ENCODE measurements around the gene IGSF22. TPM values are rescaled to one million over a fixed set of nuclear protein-coding genes. Genes with fewer than 3 reads are reported as not detected.

IGSF22 gene
- total RNA-seq, 1 experiment from 2014 or later = not detected

DNA sequence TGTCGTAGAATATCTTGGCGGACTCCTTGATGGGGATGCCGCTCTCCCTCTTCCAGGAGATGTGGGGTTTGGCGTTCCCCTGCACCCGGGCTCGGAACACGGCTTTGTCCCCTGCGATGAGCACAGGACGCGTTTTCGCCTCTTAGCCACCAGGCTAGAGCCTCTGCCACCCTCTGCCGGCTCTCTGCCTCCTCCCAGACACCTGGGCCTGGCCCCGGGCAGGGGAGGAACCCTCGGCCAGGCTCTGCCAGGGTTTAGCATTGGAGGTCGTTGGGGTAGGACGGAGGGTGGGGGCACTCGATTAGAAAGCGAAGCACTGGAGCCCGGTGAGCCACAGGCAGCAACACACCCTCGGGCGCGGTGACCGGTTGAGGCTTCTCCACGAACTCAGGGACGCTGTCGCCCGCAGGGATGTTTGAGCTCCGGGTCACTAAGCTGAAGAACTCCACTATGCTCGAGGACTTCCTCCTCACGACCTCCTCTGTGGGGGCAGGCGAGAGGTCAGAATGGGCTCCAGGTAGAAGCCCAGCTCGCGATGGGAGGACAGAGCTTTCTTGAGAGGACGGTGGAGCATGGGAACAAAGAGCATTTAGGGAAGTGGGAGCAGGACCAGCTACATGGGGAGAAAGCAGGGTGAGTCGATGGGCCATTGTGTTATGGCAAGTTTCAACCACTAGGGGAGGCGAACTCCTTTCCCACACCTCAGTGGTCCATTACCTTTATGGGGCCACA lies 4.3 kb downstream of the IGSF22 start:
- peak; percentile 58 for DNase-seq (ENCODE audit: low read depth, low spot score)
- in situ Hi-C loops (cut with HindIII; ENCODE audit: low pct_unique_long_range_greater_than_20kb, low sequenced_read_pairs) = no loop called here

DNA sequence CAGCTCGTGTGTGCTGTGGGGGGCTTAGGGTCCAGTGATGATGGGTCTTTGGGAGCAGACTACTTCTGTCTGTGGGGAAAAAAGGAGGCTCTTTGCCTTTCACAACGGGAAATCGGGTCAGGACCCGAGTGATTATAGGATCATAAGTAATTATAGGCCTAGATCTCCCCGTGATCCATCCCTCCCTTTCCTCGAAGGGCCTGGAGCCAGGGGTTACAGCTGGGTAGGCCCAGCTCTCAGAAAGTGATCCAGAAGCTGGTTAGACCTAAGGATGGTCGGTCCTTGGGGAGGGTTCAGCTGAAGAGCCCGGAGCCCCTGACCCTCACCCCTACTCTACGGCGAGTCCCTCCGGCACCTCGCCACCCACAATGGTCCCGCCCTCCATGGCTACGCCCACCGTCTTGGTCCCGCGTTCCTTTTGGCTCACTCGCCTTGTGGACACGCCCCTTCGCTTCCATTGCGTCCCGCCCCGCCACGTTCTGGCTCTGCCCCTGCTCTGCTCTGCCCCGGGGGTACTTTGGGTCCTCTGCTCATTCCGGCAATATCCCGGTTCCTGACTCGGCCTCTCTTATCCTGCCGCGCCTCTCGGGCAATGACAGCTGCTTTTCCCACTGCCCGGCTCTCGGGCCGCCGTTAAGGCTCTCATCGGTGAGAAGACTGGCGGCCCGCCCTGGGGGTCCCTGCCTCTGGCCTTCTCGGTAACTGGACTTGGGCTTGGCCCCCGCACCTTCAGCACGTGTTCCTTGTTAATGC lies 5.0 kb downstream of the IGSF22 start:
- peak; percentile 57 for DNase-seq (ENCODE audit: low read depth, low spot score)
- in situ Hi-C loops (cut with HindIII; ENCODE audit: low pct_unique_long_range_greater_than_20kb, low sequenced_read_pairs) = no loop called here

DNA sequence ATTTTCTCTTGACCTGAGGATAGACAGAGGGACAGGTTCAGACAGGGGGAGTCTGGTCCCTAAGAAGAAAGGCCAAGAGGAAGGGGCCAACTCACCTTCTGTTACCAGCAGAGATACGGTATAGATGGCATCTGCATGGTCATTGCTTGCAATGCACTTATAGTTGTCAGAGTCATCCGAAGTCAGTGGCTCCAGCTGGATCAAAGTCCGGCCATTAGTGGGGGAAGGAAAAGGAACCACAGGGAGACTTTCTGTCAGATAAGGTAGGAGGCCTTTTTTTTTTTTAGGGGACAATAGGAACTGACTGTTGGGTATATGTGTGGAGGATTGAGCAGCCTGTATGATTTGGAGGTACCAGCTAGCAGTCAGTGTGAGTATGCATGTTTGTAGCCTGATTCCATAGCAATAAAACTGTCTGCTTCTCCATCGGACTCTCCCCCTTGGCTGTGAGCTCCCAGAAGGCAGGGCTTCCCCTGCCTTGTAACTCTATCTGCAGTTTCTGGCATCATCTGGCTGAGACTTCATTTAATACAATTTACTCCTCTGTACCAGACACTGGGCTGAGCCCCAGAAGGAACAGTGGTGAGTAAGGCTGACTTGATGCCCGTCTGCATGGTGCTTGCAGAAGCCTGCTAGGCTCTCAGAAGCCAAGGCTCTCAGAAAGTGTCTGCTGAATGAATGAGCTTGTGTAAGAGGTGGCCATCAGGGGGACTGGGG lies 5.7 kb downstream of the IGSF22 start:
- no peak for DNase-seq (ENCODE audit: low read depth, low spot score)
- in situ Hi-C loops (cut with HindIII; ENCODE audit: low pct_unique_long_range_greater_than_20kb, low sequenced_read_pairs) = no loop called here

- in situ Hi-C loops (cut with HindIII; ENCODE audit: low pct_unique_long_range_greater_than_20kb, low sequenced_read_pairs) = no loop called here
- no peak for DNase-seq (ENCODE audit: low read depth, low spot score)
These were observed 10.5 kb downstream of the IGSF22 start for GRCh38 chr11:18715476-18715875.

DNA sequence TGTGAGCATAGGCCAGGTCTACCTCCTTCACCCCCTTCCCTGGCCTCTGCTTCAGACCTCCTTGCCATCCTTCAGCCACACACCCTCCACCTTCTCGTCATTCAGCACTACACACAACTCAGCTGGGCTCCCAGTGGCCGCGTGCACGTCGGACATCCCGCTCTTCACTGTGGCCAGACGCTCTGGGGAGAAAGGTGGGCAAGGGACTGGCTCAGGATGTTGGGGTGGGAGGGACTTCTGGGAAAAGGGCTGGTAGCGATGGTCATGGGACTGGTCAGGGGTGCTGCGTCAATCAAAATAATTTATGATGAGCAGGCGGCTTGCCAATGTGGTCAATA lies 11.6 kb downstream of the IGSF22 start:
- DNase-seq (ENCODE audit: low read depth, low spot score) = no peak
- in situ Hi-C loops (cut with HindIII; ENCODE audit: low pct_unique_long_range_greater_than_20kb, low sequenced_read_pairs) = no loop called here

- in situ Hi-C loops (cut with HindIII; ENCODE audit: low pct_unique_long_range_greater_than_20kb, low sequenced_read_pairs) = no loop called here
- DNase-seq (ENCODE audit: low read depth, low spot score) = no peak
These were observed 12.1 kb downstream of the IGSF22 start for GRCh38 chr11:18713646-18714442.

- in situ Hi-C loops (cut with HindIII; ENCODE audit: low pct_unique_long_range_greater_than_20kb, low sequenced_read_pairs) = no loop called here
- no peak for DNase-seq (ENCODE audit: low read depth, low spot score)
These were observed 15.4 kb downstream of the IGSF22 start for GRCh38 chr11:18710545-18710944.

DNA sequence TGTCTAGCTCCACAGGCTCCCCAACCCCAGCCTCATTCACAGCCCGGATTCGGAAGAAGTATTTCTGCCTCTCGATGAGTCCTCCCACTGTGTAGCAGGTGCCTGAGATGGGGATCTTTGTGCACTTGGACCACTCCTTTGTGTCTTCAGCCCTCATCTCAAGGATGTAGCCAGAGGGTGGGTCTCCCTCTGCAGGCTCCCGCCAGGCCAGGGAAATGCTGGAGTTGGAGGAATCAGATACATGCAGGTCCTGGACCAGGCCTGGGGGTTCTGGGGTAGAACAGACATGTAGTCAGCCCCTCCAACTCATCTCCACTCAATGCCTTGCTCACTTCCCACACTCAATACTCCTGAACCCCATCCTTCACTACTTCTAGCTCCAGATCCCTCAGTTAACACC lies 16.6 kb downstream of the IGSF22 start:
- in situ Hi-C loops (cut with HindIII; ENCODE audit: low pct_unique_long_range_greater_than_20kb, low sequenced_read_pairs) = no loop called here
- DNase-seq (ENCODE audit: low read depth, low spot score) = no peak

DNA sequence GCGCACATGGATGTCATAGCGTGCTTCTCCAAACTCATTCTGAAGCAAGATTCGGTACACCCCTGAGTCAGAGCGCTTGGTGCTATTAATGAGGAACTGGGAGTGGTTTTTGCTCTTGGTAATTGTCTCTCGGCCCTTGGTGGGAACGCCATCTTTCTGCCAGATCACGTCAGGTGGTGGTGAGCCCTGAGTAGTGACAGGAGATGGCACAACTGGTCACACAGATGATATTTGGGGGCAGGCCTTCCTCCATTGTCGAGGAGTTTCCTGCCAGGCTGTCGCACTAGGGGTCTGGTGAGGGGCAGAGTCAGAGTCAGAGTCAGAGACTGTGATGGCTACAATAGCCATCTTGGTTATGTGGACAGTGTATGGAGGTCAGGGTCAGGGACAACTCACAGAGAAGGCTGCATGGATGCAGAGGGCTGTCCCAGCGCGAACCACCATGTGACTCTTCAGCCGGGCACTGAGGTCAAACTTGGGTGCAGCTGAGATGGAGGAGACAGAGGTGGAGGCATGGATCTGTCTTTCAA lies 18.1 kb downstream of the IGSF22 start:
- DNase-seq (ENCODE audit: low read depth, low spot score) = no peak
- in situ Hi-C loops (cut with HindIII; ENCODE audit: low pct_unique_long_range_greater_than_20kb, low sequenced_read_pairs) = no loop called here

- in situ Hi-C loops (cut with HindIII; ENCODE audit: low pct_unique_long_range_greater_than_20kb, low sequenced_read_pairs) = no loop called here
- DNase-seq (ENCODE audit: low read depth, low spot score) = no peak
These were observed 19.4 kb downstream of the IGSF22 start for GRCh38 chr11:18706330-18707243.

DNA sequence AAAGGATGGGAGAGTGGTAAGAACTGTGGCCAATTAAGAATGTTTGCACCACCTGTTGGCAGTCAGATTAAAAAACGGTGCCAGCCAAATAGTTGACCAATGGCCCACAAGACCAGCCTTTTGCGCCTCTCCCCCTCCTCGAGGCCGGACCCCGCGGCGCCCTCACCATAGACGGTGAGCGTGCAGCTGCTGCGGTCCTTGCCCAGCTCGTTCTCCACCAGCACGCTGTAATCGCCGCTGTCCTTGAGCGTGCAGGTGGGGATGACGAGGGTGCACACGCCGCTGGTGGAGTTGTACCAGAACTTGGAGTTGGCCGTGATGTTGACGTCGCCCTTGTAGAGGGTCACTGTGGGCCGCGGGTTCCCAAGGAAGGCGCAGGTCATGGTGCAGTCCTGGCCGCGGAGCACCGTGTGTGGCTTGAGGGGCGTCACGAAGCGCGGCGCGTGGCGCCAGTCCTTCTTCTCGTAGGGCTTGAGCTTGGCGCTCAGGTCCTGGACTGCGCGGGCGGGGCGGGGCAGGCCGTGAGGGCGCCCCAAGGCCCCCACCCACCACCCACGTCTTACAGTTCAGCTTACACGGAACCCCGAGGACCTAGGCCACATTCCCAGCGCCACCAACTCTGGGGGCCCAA lies 20.2 kb downstream of the IGSF22 start:
- in situ Hi-C loops (cut with HindIII; ENCODE audit: low pct_unique_long_range_greater_than_20kb, low sequenced_read_pairs) = no loop called here
- DNase-seq (ENCODE audit: low read depth, low spot score) = no peak

DNA sequence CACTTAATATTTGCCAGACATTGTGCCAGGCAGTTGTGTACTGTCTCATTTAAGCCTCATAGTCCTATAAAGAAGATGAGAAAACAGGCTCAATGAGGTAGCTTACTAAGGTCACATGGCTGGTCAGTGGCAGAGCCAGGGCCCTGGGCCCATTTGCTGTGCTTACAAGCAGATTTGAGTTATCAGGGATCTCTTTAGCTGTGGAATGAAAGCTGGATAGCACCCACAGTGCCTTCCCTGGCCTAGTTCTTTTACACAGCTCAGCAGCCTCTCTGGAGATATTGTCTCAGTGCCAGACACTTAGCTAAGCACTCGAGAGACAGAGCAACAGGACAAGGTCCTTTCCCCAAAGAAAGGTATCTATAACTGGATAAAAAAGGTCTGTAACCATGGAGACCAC lies 21.3 kb downstream of the IGSF22 start:
- in situ Hi-C loops (cut with HindIII; ENCODE audit: low pct_unique_long_range_greater_than_20kb, low sequenced_read_pairs) = no loop called here
- DNase-seq (ENCODE audit: low read depth, low spot score) = no peak

GRCh38 chr11:18704045-18704645 lies 21.8 kb downstream of the IGSF22 start:
- no peak for DNase-seq (ENCODE audit: low read depth, low spot score)
- in situ Hi-C loops (cut with HindIII; ENCODE audit: low pct_unique_long_range_greater_than_20kb, low sequenced_read_pairs) = no loop called here

DNA sequence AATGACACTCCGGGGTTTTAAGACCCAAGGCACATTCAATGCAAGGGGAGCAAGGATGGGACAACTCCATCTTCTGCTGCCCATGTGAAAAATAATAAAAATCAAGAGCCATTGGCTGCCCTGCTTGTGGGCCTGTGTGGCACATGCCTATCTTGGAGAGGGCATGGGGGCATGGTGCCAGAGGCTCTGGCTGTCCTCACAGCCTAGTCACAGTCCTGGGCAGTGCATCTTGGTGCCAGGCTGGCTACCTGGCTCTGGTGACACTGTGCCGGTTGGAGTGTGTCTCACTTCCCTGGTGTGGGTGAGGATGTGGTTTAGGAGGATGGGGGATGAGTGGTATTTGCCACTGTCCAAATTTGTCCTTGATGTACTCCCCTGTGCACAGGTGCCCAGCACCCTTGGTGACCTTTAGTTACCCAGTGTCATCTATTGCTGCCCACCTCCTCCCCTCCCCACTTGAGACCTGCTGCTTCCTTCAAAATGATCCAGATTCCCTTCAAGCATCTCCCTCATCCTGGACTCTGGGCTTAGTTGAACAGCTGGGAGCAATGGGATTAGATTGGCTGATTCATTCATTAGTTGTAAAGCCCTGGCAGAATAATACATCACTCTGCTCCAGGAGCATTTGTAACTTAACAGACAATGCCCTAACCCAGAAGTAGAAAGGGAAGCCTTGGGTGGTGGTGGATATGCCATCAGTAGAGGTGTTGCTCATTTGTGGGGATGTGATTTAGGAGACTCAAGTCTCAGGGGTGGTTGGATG lies 22.8 kb downstream of the IGSF22 start:
- no peak for DNase-seq (ENCODE audit: low read depth, low spot score)
- in situ Hi-C loops (cut with HindIII; ENCODE audit: low pct_unique_long_range_greater_than_20kb, low sequenced_read_pairs) = no loop called here

DNA sequence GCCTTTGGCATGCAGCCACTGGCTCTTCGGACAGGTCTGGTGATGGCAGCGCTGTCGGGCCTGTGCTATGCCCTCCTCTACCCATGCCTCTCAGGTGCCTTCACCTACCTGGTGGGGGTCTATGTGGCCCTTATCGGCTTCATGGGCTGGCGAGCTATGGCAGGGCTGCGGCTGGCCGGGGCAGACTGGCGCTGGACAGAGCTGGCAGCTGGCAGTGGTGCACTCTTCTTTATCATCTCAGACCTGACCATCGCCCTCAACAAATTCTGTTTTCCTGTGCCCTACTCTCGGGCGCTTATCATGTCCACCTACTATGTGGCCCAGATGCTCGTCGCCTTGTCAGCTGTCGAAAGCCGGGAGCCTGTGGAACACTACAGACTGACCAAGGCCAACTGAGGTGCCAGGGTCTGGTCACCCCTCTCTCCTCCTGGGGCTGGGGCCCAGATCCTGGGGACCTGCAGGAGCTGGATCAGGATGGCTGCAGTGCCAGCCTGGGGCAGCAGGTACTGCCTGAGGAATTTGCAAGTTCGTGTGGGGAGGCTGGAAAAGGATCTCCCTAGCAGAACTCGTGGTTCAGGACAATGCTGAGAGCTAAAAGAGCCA lies 24.3 kb downstream of the IGSF22 start:
- DNase-seq (ENCODE audit: low read depth, low spot score) = no peak
- in situ Hi-C loops (cut with HindIII; ENCODE audit: low pct_unique_long_range_greater_than_20kb, low sequenced_read_pairs) = no loop called here
